HG03103 (cell line): ENCODE measurements around the gene ADAMTSL1.
"Not testable (repeated sequence)": the region's sequence is repeated elsewhere in the genome, so short reads cannot be mapped to it uniquely, and the experiment has no call there.

Source experiments
- ATAC-seq: cut with Tn5 transposase; IDR thresholded peaks from one replicate; pipeline ENCODE4 v1.9.1; 2021; ENCODE audit warnings: low read depth; ENCODE audit not compliant: unreplicated experiment

ADAMTSL1 gene

DNA sequence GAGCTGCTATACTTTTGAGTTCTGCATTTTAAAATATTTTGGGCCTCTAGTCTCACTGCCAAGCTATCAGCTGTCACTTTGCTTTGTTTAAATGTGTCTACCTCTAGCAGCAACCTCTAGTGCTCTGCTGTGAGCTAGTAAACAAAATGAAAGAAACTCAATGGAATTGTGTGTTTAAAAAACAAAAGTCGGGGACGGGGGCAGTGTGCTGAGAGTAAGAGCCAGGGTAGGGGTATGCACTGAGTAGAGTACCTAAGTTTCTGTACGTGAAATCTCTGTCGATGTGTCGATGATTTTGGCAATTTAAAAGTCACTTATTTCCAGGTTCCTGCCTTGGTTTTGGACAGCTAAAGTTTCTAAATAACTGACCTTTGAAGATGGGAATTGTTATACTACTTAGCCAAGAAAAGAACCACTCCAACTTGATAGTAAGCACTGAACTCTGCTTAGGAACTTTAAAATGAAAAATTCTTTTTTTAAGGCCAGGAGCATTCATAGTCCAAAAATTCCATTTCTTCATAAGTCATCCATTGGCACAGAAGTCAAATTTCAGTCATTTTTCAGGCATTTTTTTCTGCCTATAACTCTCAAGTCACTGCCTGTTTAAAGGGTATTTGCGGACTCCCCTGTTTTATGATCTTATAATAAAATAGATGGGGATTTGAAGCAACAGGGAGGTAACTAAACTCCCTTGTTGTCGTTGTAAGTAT lies 447.6 kb downstream of the ADAMTSL1 start:
- no peak for ATAC-seq

DNA sequence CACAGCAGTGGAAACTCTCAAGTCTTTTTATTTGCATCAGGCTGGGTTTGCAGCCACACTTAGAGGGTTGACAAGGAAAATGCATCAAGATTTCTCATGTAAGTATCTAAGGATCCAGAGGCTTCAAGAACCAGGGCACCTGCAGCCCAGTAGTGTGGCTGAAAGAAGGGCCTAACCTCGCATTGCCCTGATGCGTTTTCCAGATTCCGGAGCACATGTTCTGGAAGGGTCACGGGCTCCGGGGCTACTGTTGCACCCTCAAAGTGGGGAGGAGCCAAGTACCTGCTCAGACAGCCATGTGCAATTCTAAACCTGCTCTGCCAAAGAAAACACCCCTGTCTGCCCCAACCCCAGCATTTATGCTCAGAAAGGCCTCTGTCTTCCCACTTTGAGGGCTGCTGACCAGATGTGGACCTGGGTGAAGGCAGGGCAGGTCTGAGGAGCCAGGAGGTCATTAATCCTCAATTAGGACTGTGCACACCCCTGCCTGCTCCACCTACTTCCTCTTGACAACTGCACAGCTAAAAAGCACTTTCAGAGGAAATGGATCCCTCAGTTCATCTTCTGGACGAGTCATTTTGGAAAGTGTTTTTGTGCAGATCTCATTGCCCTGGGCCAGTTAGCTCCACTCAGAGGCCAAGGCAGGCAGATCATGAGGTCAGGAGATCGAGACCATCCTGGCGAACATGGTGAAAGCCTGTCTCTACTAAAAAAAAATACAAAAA lies 448.4 kb downstream of the ADAMTSL1 start:
- ATAC-seq, result no peak

DNA sequence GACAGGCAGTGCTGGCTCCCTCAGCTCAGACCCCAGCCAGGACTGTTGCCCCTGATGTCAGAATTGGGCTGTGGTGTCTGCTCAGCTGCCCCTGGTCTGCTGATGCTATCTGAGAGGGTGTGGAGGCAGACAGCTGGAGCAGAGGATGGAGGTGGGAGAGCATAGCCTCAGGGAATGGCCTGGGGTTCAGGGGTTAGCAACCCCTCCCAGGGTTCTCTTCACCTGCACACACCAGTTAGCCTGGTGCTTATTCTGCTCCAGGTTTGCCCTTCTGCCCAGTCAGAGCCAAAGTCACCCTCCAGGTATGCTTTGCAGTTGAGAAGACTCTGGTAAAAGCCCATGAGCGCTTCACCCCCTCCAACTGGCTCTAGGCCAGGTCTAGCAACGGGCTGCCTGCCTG lies 449.2 kb downstream of the ADAMTSL1 start:
- no peak for ATAC-seq

DNA sequence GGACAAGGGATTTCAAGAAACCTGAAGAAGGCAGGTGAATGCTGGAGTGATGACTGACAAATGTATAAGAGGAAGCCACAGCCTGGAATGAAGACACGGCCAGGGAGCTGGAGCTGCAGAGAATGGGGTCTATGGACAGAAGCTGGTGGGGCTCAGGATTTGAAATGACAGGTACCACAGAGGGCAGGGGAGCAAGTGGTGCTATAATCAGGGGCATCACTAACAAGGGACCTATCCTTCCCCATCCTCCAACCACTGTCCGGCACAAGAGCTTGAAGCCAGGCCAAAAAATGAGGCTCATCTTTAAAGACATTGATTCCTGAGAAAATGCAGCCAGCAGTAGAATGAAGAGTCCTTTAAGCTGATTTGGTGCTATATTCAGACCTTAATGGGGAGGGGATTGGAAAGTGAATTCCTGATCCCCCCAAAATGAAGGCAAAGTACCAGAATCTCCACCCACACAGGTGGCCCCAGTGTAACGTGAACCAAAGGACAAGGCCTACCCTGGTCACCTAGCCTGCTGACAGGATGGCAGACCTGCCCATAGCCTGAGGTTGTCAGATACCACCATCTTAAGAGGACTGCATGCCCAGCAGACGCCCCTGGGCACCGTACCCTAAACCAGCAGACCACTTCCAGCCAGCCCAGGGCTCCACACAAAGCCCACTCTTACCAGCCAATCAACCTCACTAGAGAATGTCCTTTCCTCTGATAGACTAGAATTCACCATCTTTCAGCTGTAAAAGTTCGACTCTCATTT lies 449.9 kb downstream of the ADAMTSL1 start:
- no peak for ATAC-seq

DNA sequence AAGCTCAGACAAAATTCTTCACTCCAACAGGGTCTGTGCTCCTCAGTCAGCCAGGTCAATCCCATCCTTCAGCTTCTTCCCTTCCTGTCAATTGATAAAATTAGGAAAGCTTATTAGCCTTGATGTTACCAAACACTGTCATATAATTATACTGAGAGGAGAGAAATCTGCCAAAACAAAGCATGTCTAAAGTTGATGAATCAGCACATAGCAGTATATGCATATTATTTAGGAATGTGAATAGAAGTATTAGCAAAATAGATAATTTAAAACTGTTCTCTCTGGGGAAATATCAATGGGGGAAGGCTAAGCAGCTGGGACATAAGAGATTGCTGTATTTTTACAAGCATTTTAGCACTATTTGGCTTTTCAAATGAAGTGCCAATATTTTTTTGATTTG lies 451.9 kb downstream of the ADAMTSL1 start:
- no peak for ATAC-seq

- no peak for ATAC-seq
Measured at GRCh38 chr9:18926513-18926912, 452.6 kb downstream of the ADAMTSL1 start.

- ATAC-seq, result no peak
Measured at GRCh38 chr9:18928711-18929110, 454.8 kb downstream of the ADAMTSL1 start.

- ATAC-seq, result not testable (repeated sequence)
Measured at GRCh38 chr9:18930611-18931010, 456.7 kb downstream of the ADAMTSL1 start.

GRCh38 chr9:18935541-18935940 lies 461.6 kb downstream of the ADAMTSL1 start:
- ATAC-seq, result no peak

DNA sequence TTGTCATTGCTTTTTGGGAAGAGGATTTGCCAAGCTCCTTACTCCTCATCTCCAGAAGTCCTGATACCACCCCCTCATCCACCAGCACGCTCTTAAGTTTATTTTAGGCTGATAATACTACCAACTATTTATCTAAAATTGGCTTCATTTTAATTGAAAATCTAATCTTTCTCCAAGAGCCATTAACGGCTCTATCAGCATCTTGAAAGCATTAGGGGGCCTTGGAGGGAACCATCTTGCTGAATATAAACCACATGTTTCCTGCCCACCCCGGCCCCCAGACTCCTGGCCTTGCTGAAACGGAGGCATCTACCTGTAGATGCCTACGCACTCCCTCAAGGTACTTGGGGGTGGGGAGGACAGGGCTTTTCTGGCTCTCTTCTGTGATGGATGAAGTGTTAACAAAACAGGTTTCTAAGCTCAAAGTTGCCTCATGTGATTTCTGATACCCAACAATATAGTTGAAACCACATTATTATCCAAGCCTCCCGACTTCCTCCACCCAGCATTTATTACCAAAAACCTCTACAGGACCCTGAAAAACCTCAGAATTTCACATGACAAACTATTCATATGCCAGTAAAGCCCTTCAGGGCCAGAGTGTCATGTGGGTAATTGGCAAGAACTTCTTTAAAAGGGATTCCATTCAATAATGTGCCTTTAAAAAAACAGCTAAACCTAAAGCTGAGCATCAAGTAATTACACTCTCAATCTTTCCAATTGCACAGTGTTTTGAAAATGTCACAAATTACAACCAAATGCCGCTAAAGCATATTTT lies 462.3 kb downstream of the ADAMTSL1 start:
- ATAC-seq, result no peak

- ATAC-seq, result no peak
Measured at GRCh38 chr9:18939943-18940342, 466.0 kb downstream of the ADAMTSL1 start.

DNA sequence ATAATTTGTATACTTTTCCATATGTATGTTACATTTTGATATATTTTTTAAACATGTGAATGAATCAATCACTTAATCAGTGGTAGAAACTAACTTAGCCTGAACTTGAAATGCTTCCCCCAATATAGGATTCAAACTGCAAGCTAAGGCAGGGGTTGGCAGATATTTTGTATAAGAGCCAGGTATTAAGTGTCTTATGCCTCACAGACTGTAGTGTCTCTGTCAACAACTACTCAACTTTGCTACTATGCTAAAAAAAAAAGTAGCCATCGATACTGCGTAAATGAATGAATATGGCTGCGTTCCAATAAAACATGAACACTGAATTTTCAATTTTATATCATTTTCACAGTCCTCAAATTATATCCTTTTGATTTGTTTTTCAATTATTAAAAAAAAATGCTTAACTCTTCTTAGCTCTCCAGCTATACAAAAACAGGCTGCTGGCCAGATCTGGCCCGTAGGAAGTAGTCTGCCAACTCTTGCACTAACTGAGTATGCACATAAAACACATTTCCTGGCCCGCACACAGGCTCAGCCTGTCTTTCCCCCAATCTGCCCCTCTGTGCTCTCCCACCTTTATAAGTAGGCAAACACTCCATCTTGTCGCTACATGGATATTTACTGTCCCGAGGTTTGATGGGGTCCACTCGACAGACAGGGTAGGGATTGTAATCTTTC lies 467.2 kb downstream of the ADAMTSL1 start:
- ATAC-seq, result no peak

- ATAC-seq, result no peak
Measured at GRCh38 chr9:18942801-18943200, 468.8 kb downstream of the ADAMTSL1 start.

GRCh38 chr9:18947892-18948339 lies 474.0 kb downstream of the ADAMTSL1 start:
- peak; percentile 51 for ATAC-seq

DNA sequence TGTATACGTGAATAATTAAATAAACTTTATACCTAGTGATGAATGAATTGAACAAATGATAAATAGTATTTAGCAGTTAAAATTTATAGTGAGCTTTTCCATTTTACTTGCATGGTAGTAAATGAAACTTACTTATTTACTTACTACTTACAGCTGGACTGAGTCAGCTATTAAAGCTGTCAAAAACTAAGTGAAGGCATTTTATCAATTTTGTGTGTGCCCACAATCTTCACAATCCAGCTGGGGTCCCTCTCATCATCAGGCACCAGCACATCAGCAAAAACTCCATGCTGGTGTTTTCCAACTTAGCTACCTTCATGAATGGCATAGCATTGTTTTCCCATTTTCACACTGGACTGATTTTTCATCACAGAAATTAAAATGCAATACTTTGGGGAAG lies 478.0 kb downstream of the ADAMTSL1 start:
- no peak for ATAC-seq

DNA sequence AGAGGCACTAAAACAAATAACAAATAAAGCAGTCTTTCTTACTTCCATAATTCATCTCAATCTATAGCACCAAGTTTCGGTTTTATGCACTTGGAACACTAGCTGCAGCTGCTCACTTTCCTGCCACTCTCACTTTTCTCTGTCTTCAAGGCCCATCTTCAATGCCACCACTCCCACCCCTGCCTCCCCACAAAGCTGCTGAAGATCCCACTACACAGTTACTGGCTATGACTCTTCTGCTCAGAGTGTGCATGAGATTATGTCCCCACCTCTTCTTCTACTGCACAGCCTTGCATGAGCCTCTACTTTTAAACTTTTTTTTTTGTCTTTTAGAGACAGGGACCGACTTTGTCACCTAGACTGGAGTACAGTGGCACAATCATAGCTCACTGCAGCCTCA lies 481.7 kb downstream of the ADAMTSL1 start:
- ATAC-seq, result no peak
